Hypothalamus (tissue), 51 donors: ENCODE measurements around the gene SIL1.
"Not testable (repeated sequence)": the region's sequence is repeated elsewhere in the genome, so short reads cannot be mapped to it uniquely, and the experiment has no call there.

Experiments used
- DNase-seq, 51 donors: peaks; one replicate each; lab custom pipeline; 2025; lab: John Stamatoyannopoulos, UW

SIL1 gene

DNA sequence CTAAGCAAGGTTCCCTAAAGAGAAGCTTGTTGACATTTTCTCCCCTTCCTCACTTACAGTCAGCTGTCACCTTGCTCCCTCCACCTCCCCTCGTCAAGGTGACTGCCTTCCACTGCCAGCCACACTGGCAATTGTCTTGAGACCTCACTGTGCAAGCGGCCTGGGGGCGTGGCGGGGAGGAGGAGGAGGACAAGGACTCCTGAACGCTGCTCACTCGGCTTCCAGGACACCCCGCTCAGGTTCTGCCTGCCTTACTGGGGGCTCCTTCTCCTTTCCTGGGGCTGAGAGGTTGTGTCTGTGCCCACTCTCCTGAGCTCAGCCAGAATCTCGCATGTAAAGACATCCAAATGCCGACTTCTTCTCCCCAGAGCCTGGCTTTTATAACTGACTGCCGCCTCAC lies 262.7 kb downstream of the SIL1 start:
- no peak for DNase-seq

DNA sequence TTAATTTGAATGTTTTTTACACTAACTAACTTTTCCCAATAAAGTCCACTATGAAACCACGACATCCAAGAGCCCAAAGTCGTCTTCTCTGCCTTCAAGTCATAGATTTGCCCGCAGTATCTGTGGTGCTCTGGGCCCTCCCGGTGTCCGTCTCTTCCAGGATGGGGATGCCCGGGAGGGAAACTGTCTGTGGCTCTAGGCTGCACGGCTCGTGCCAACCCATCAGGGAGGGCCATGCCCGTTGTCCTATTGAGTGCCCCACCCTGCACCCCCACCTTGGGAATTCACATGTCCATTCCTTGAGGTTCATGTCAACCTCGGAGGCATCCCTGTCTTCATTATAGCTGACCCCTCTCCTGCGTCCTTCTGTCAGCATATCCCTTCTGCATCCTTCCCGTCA lies 263.2 kb downstream of the SIL1 start:
- DNase-seq, result no peak

DNA sequence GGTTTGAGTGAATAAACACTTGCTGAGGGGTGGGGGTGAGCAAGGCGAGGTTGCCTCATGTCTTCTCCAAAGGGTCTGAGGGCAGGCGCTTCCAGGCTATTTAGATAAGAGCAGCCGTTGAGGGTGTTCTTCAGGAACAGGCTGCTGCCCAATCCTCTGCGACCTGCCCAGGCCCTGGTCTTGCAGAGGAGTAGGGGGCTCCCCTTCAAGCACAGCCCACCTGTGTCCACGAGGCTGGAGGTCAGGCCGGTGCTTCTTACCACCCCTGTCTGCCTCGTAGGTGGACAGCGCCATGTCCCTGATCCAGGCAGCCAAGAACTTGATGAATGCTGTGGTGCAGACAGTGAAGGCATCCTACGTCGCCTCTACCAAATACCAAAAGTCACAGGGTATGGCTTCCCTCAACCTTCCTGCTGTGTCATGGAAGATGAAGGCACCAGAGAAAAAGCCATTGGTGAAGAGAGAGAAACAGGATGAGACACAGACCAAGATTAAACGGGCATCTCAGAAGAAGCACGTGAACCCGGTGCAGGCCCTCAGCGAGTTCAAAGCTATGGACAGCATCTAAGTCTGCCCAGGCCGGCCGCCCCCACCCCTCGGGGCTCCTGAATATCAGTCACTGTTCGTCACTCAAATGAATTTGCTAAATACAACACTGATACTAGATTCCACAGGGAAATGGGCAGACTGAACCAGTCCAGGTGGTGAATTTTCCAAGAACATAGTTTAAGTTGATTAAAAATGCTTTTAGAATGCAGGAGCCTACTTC lies 264.5 kb downstream of the SIL1 start:
- no peak for DNase-seq

DNA sequence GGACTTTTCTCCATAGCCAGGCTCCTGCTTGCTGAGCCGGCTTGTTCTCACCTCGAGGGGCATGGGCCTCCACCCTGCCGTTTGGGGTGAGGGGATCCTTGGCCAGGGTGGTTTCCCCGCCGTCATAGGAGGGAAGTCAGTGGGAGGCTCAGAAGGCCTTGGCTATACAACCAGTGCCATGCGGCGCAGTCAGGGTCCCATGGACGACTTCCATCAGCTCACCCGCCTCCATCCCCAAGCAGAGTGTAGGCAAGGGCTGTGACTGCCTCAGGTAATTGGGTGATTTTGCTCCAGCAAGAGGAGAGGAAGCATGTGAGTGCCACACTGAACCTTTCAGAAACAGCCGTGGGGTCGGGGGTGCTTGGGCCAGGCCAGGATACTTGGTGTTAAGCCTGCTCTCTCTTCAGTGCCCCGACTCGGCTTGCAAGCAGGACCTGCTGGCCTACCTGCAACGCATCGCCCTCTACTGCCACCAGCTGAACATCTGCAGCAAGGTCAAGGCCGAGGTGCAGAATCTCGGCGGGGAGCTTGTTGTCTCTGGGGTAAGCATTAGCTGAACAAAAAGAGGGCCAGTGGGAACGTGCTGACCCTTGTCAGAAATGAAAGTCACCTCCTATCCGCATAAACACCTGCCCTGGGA lies 265.9 kb downstream of the SIL1 start:
- no peak for DNase-seq

- DNase-seq, result peak in 1 of 51 donors; percentile 18
These were observed 267.6 kb downstream of the SIL1 start for GRCh38 chr5:138930371-138931097.

DNA sequence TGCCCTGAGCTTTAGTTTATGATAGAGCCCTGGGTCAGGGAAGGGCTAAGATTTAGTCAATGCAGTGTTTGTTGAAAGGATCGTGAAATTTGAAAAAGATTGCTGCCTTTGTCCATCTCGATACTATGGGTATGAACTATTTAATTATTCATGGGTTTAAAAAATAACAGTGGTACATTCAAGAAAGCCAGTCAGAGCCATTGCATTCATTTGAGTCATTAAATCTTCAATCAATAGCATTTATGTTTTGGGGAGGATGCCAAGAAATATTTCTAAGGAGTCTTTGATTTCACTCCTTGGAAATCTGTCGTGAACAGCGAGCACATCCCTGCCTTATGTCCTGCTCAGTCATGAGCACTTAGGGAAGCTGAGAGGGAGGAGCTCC lies 268.6 kb downstream of the SIL1 start:
- DNase-seq, result no peak

DNA sequence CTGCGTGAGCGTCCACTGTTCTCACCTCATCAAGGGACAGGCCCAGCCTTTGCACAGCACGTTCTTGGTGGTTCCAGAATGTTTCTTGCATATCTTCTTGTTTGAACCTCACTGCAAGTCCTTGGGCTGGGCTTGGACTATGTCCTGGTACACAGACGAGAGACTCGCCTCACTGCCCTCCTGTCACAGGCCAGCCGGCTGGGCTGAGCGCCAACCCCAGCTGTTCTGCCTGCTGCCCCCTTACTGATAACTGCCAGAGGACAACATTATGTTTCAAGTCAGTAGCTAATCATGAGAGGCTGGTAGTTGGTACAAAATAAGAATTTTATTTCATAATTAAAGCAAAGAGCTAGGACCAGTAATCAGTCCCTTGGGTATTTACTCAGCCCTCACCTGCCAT lies 270.2 kb downstream of the SIL1 start:
- peak in 44 of 51 donors; percentile 23 to 93 (median 73) for DNase-seq

DNA sequence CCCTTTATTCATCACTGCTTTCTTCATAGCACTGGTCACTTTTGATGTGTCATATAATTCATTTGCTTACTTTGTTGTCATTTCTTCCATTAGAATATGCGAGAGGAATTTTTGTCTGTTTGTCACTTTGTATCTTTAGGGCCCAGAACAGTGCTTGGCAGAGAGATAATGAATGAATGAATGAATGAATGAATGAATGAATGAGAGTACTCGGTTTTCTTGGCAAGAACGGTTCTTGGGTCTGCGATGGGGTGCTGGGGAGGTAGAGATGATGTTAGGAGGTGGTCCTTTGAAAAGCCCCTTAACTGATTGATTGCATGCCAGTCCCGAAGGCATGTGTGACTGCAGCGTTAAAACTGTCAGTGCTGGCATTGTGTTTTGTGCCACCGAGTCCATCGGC lies 270.6 kb downstream of the SIL1 start:
- DNase-seq, result no peak

DNA sequence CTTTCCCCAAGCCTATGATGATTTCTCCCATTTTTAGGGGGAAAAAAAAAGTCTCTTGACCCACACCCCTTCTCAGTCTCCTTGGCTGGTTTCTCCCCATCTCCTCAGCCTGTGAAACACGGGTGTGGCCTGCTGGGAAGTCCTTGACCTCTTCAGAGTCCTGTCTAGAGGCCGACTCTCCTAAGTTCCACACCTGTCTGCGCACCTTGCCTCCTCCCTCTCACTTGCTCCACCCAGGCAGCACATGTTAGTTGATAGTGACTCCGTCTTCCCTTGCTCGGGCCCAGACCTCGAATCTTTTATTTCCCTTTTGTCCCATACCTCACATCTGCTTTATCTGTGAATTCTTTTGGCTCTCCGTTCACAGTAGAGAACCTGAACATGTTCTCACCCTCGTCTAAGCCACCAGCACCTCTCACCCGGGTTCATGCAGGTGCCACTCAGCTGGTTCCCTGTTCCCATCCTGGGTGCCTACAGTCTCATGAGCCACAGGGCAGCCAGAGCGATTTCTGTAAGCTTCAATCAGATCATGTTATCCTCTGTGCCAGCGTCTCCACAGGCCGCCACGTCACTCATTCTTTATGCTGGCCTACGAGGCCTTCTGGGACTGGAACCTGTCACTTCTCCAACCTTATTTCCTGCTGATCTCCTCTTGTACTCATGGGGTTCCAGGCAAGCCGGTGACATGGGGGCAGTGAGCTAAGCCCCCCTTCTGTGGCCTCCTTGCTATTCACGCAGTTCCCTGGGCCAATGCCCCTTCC lies 271.3 kb downstream of the SIL1 start:
- DNase-seq, result no peak

DNA sequence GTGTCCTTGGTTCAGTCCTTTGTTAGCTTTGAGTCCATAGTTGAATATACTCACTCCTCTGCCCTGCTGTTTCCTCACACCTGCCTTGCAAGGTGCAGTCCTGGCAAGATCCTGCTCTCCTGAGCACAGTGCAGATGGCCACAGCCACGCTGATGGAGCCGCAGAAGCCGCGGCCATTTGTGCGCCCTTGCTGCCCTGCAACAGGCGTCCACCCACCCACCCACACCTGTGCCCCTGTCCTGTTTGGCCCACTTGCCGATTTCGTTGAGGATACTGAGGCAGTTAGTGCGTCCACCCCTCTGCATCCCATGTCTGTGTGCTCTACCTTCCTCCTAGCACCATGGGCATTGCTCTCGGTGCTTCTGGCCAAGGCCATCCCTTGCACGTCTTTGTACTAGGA lies 271.9 kb downstream of the SIL1 start:
- DNase-seq, result no peak

- DNase-seq, result no peak
These were observed 273.0 kb downstream of the SIL1 start for GRCh38 chr5:138925090-138925635.

- no peak for DNase-seq
These were observed 275.7 kb downstream of the SIL1 start for GRCh38 chr5:138922494-138922893.

- DNase-seq, result not testable (repeated sequence)
These were observed 276.8 kb downstream of the SIL1 start for GRCh38 chr5:138921362-138921761.

DNA sequence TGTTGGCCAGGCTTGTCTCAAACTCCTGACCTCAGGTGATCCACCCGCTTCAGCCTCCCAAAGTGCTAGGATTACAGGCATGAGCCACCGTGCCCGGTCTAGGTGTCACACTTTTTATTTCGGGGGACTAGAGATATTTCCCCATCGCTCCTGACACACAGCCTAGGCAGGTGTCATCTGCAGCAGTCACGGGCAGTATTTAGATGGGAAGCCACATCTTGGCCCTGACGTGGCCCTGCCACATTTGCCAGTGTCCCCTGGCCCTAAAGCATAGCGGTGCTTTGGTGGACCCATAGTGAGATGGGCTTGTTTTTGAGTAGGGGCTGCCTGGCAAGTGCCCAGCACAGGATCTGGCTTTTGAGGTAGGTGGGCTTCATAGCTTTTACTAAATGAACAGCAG lies 278.0 kb downstream of the SIL1 start:
- DNase-seq, result no peak

DNA sequence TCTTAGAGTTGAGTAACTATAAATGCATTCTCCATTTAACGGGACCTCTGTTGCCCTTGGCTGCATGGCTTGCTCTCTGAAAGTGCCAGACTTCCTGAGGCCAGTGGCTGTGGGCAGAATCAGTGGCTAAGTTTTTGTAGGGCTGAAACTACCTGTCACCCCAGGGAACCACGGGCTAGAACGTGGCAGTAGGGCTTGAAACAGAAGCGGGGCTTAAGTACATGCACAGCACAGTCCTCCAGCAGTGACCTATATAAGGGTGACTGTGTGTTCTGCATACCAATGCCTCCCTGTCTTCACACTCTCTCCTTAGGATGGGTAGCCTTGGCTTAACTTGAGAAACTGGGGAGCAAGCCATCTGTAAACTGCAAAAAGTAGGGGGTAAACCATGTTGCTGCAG lies 279.5 kb downstream of the SIL1 start:
- no peak for DNase-seq

GRCh38 chr5:138914338-138914737 lies 283.8 kb downstream of the SIL1 start:
- no peak for DNase-seq

DNA sequence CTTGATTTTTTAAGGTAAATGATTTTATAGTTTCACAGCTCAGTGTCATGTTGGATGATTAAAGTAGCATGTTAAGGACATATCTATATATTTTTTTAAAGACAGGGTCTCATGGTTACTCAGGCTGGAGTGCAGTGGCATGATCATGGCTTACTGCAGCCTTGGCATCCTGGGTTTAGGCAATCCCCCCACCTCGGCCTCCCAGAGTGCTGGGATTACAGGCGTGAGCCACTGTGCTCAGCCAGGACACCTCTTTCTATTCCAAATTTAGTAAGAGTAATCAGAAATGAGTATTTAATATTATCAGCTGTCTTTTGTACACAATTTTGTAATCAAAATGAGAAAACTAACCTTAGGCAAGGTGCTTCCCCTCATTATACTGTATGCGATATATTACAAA lies 284.4 kb downstream of the SIL1 start:
- no peak for DNase-seq

GRCh38 chr5:138912093-138912492 lies 286.1 kb downstream of the SIL1 start:
- DNase-seq, result no peak

GRCh38 chr5:138911441-138911840 lies 286.7 kb downstream of the SIL1 start:
- DNase-seq, result no peak

- no peak for DNase-seq
These were observed 287.5 kb downstream of the SIL1 start for GRCh38 chr5:138910546-138911185.
